ENCODE data around the gene GNB2.

GRCh38 chr7:100667331-100668068 is 6.0 kb upstream of the GNB2 start:
- TF ChIP-seq FOXA2 (IDR thresholded peaks at IDR 0.05) (no peak), CTCF (IDR thresholded peaks at IDR 0.05; ENCODE audit: low read depth, low read length, missing input control) (no peak), RAD21 (IDR thresholded peaks at IDR 0.05) (no peak), GABPA (IDR thresholded peaks at IDR 0.05 in 1 of 2, conservative IDR thresholded peaks at IDR 0.05 in 1 of 2) (no peak), FOXA1 (IDR thresholded peaks at IDR 0.05) (no peak), YY1 (IDR thresholded peaks at IDR 0.05) (no peak), MAX (IDR thresholded peaks at IDR 0.05) (no peak), REST (IDR thresholded peaks at IDR 0.05) (no peak), TAF1 (conservative IDR thresholded peaks at IDR 0.05) (no peak), EGR1 (IDR thresholded peaks at IDR 0.05; ENCODE audit: low read depth in 2 of 2) (no peak)

Measured in liver (tissue), 3 donors.